Breast epithelium (tissue), 4 donors: ENCODE data around the gene PEX13. TPM values are rescaled to one million over a fixed set of nuclear protein-coding genes. Genes with fewer than 3 reads are reported as not detected.
"Not testable (repeated sequence)": the region's sequence is repeated elsewhere in the genome, so short reads cannot be mapped to it uniquely, and the experiment has no call there.

ENCODE experiments used
- DNase-seq, 2 donors: peaks; one replicate each; pipeline ENCODE4 v3.0.0-alpha.2; 2019; ENCODE audit warnings: low spot score in 2 of 2
- H3K27ac ChIP-seq, 2 donors: fragments of 200-600 bp; sonication (generic) in 1 of 2; one replicate each; pipeline ENCODE4 v1.5.1; 2016 to 2019; ENCODE audit warnings: mild to moderate bottlenecking in 1 of 2
- H3K27me3 ChIP-seq, 2 donors: fragments of 200-600 bp; sonication (generic) in 1 of 2; one replicate each; pipeline versions ENCODE4 v1.5.1 to v1.6.0; 2017 to 2019; ENCODE audit warnings: control low read depth in 1 of 2, mild to moderate bottlenecking in 1 of 2
- H3K36me3 ChIP-seq: fragments of 200-600 bp; one replicate; pipeline ENCODE4 v1.5.1; 2019
- H3K4me1 ChIP-seq, 2 donors: fragments of 200-600 bp; sonication (generic); one replicate each; pipeline ENCODE4 v1.5.1; 2016 to 2019; ENCODE audit warnings: control low read depth in 1 of 2
- H3K4me3 ChIP-seq, 3 donors: fragments of 200-600 bp; sonication (generic); 1 replicate in 2 of 3; 2 replicates in 1 of 3; pipeline ENCODE4 v1.5.1; 2016 to 2019; ENCODE audit warnings: mild to moderate bottlenecking in 3 of 3, moderate library complexity in 2 of 3
- H3K9me3 ChIP-seq, 2 donors: fragments of 200-600 bp; sonication (generic) in 1 of 2; one replicate each; pipeline ENCODE4 v1.5.1; 2016 to 2019; ENCODE audit warnings: control low read depth in 1 of 2
- POLR2A ChIP-seq: fragments of 450-650 bp; IDR thresholded peaks from one replicate; pipeline ENCODE4 v1.6.1; 2016; ENCODE audit warnings: antibody characterized with exemption, mild to moderate bottlenecking, moderate library complexity
- POLR2AphosphoS5 ChIP-seq, 3 donors: sonication (generic); formaldehyde crosslinking; IDR thresholded peaks; one replicate each; pipeline ENCODE4 v1.6.1; 2017; ENCODE audit warnings: antibody characterized with exemption in 3 of 3
- intact Hi-C: fragments of 100-400 bp; cut with DNase I; formaldehyde crosslinking; loops from one replicate; pipeline ENCODE4 v1.15.1; 2023; ENCODE audit warnings: low total_unique reads
- total RNA-seq, 3 donors: library from RNA; depleted of rRNA; stranded (reverse); fragments of >200 nt; gene quantifications; one replicate each; pipeline ENCODE4 v1.1.0, GENCODE V29; 2016
- TF ChIP-seq, protein P1 (sequence below), 3 donors: fragments of 450-650 bp; IDR thresholded peaks; one replicate each; pipeline ENCODE4 v1.5.1; 2016 to 2017; ENCODE audit warnings: antibody characterized with exemption in 3 of 3, mild to moderate bottlenecking in 3 of 3, moderate library complexity in 3 of 3

Gene PEX13
- total RNA-seq, 3 donors from 2014 or later = 25.1 to 58.2 (median 31.5) TPM

DNA sequence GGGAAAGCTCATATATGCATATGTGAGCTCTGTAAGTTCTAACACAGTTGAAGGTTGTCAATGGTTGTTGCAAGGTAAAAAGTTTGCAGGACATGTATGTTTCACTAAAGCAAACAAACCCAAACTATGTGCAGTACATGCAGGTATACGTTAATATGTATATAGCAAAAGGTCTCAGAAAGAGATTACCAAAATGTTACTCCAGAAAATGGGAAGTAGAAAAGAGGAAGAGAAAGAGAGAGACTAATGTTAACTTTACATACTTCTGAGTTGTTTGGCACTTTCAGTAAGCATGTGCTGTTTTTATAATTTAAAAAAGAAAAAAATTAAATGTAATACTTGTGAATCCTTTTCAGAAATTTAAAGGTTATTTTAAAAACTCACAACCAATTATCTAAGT lies 32.8 kb upstream of the PEX13 start:
- DNase-seq = no peak
- no peak overlapping the region for H3K4me3 ChIP-seq
- H3K27me3 ChIP-seq = no peaks in the 10 kb centered on the region
- no peaks in the 10 kb centered on the region for H3K9me3 ChIP-seq
- TF ChIP-seq POLR2AphosphoS5 (IDR thresholded peaks at IDR 0.05) (no peak), POLR2A (no peak)
- TF ChIP-seq, protein P1, sequence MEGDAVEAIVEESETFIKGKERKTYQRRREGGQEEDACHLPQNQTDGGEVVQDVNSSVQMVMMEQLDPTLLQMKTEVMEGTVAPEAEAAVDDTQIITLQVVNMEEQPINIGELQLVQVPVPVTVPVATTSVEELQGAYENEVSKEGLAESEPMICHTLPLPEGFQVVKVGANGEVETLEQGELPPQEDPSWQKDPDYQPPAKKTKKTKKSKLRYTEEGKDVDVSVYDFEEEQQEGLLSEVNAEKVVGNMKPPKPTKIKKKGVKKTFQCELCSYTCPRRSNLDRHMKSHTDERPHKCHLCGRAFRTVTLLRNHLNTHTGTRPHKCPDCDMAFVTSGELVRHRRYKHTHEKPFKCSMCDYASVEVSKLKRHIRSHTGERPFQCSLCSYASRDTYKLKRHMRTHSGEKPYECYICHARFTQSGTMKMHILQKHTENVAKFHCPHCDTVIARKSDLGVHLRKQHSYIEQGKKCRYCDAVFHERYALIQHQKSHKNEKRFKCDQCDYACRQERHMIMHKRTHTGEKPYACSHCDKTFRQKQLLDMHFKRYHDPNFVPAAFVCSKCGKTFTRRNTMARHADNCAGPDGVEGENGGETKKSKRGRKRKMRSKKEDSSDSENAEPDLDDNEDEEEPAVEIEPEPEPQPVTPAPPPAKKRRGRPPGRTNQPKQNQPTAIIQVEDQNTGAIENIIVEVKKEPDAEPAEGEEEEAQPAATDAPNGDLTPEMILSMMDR (IDR thresholded peaks at IDR 0.05) = no peak
- intact Hi-C loops = no loop called here
- H3K27ac ChIP-seq = no peak overlapping the region
- no peaks in the 10 kb centered on the region for H3K4me1 ChIP-seq
- H3K36me3 ChIP-seq = no peaks in the 10 kb centered on the region

DNA sequence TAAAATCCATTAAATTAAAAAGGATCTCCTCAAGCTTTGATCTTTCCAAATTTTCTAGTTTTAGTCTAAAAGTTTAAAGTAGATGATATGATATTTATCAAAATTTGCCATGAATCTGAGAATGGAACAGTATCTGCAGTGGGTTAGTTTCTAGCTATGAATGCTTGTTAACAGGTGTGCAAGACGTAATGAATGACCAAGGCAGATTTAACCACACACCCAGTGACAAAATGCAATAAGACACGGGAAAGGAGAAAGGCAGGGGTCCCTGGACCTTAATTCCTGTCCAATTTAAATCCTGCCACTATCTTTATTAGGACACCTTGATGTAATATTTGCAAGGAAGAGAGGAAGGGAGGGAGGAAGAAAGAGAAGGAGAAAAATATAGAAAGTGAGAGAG lies 30.5 kb upstream of the PEX13 start:
- TF ChIP-seq POLR2AphosphoS5 (IDR thresholded peaks at IDR 0.05) (no peak), POLR2A (no peak)
- TF ChIP-seq, protein P1 (IDR thresholded peaks at IDR 0.05) = no peak
- H3K27ac ChIP-seq = no peak overlapping the region
- H3K4me3 ChIP-seq = no peak overlapping the region
- no peaks in the 10 kb centered on the region for H3K4me1 ChIP-seq
- no peak for DNase-seq
- no peaks in the 10 kb centered on the region for H3K27me3 ChIP-seq
- intact Hi-C loops = no loop called here
- H3K36me3 ChIP-seq = no peaks in the 10 kb centered on the region
- H3K9me3 ChIP-seq = peaks cover 0 to 7% of the 10 kb centered on the region in 2 donors

DNA sequence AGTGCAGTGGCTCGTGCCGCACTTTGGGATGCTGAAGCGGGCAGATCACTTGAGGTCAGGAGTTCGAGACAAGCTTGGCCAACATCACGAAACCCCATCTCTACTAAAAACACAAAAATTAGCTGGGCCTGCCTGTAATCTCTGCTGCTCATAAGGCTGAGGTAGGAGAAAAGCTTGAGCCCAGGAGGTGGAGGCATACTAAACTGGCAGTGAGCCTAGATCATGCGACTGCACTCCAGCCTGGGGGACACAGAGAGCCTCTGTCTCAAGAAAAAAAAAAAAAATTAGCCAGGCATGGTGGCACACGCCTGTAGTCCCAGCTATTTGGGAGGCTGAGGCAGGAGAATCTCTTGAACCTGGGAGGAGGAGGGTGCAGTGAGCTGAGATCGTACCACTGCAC lies 29.9 kb upstream of the PEX13 start:
- intact Hi-C loops, DNase-seq, H3K27ac ChIP-seq, H3K4me1 ChIP-seq, H3K4me3 ChIP-seq, H3K9me3 ChIP-seq, H3K27me3 ChIP-seq, H3K36me3 ChIP-seq: not testable (repeated sequence)

DNA sequence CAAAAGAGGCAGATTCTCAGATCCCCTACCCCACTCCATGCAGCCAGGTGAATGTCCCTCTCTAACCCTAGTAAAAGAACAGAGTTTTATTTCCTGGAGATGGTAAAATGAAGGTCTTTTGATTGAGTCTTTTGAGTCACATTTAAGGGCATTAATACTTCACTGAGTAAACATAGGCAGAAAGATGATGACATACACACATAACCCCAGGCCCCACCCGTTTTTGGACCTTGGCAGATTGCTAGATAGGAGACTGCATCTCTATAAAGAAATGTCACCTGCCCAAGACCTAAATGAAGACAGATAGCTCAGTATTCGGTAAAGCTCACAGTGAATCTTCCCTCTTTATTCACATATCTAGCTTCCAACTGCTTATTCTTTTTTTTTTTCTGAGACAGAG lies 28.3 kb upstream of the PEX13 start:
- no peak for TF ChIP-seq POLR2A
- TF ChIP-seq, protein P1 (IDR thresholded peaks at IDR 0.05) = no peak
- no peak for TF ChIP-seq POLR2AphosphoS5 (IDR thresholded peaks at IDR 0.05)

DNA sequence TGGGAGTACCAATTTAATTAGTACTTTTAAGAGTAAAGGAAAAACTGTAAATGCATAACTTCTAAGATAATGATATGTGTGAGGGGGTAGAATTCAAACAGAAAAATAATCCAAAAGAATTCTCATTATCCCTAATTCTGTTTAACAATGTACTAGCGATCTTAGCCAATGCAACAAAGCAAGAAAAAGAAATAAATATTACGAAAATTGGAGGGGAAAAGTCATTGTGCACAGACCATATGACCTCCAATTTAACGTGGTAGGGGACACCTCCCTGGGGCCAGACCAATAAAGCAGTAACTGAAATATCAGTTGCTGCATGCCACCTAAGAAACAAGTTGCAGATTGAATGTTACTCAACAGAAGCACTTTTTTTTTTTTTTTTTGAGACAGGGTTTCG lies 25.9 kb upstream of the PEX13 start:
- no peaks in the 10 kb centered on the region for H3K36me3 ChIP-seq
- no peaks in the 10 kb centered on the region for H3K27me3 ChIP-seq
- intact Hi-C loops = loop anchor here (10.0 kb wide), 1 partner anchor 287 kb away; no protein-coding TSS in a partner anchor
- no peaks in the 10 kb centered on the region for H3K4me1 ChIP-seq
- peaks cover 0 to 7% of the 10 kb centered on the region in 2 donors for H3K9me3 ChIP-seq
- TF ChIP-seq, protein P1 (IDR thresholded peaks at IDR 0.05) = no peak
- no peak for TF ChIP-seq POLR2A
- no peak for TF ChIP-seq POLR2AphosphoS5 (IDR thresholded peaks at IDR 0.05)
- no peak overlapping the region for H3K4me3 ChIP-seq
- no peak for DNase-seq
- no peak overlapping the region for H3K27ac ChIP-seq

More for the DNA sequence above, 28.3 kb upstream of the PEX13 start:
- Histone ChIP-seq H3K9me3 (peaks cover 0 to 7% of the 10 kb centered on the region in 2 donors), H3K27me3 (no peaks in the 10 kb centered on the region), H3K4me3 (no peak overlapping the region), H3K4me1 (no peaks in the 10 kb centered on the region), H3K36me3 (no peaks in the 10 kb centered on the region), H3K27ac (no peak overlapping the region)
- DNase-seq = no peak
- intact Hi-C loops = no loop called here

DNA sequence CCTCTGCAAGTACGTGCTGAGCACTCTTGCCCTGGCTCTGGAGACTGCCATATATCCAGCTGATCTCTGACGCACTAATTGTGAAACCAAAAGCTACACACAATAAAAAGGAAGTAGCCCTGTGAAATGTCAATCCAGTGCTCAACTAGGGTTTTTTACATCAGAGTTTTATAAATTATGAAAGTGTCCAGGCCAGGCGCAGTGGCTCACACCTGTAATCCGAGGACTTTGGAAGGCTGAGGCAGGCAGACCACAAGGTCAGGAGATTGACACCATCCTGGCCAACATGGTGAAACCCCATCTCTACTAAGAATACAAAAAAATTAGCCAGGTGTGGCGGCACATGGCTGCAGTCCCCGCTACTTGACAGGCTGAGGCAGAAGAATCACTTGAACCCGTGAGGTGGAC lies 24.5 kb upstream of the PEX13 start:
- Histone ChIP-seq H3K4me3 (no peak overlapping the region), H3K36me3 (no peaks in the 10 kb centered on the region), H3K9me3 (peaks cover 0 to 7% of the 10 kb centered on the region in 2 donors), H3K4me1 (no peaks in the 10 kb centered on the region), H3K27me3 (no peaks in the 10 kb centered on the region), H3K27ac (no peak overlapping the region)
- intact Hi-C loops = loop anchor here (10.0 kb wide), 1 partner anchor 288 kb away; no protein-coding TSS in a partner anchor
- TF ChIP-seq, protein P1 (IDR thresholded peaks at IDR 0.05) = no peak
- TF ChIP-seq POLR2A = no peak
- TF ChIP-seq POLR2AphosphoS5 (IDR thresholded peaks at IDR 0.05) = no peak
- DNase-seq = no peak
